Gastroesophageal sphincter (tissue), 3 donors: ENCODE results near the gene KIRREL1.

Source experiments
- CTCF ChIP-seq, 4 experiments: fragments of 200-600 bp in 2 of 4; fragments of 450-650 bp in 2 of 4; sonication (generic) in 1 of 4; IDR thresholded peaks; one replicate each; pipeline ENCODE4 v1.5.1; 2017 to 2019; ENCODE audit warnings: antibody characterized with exemption in 4 of 4, mild to moderate bottlenecking in 2 of 4, moderate library complexity in 2 of 4
- EP300 ChIP-seq: sonication (generic); formaldehyde crosslinking; IDR thresholded peaks from one replicate; pipeline ENCODE4 v1.6.1; 2017; ENCODE audit warnings: antibody characterized with exemption, mild to moderate bottlenecking
- POLR2AphosphoS5 ChIP-seq: sonication (generic); formaldehyde crosslinking; IDR thresholded peaks from one replicate; pipeline ENCODE4 v1.6.1; 2017; ENCODE audit warnings: antibody characterized with exemption

DNA sequence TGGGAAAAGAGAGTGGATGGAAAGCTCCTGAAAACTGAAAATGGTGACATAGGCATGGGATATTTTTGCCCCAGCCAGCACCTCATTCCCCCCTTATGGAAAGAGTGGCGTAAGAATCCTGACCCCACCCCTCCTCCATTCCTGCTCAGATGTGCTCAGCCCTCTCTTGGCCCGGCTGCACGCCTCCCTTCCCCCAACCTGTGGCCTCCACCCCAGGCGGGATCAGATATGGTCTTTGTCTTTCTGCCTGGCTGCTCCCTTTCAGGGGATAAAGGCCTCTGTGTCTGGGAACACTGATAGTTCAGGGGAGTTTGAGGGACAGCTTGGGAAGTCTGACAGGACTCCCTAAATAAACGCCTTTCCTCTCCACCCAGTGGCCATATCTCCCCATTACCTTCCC is 49.8 kb downstream of the KIRREL1 start:
- no peak for TF ChIP-seq CTCF (IDR thresholded peaks at IDR 0.05)
- no peak for TF ChIP-seq POLR2AphosphoS5
- TF ChIP-seq EP300, result no peak
